Tibial artery (tissue), 4 donors: Measurements from ENCODE around the gene LIMS1.

ENCODE experiments used
- DNase-seq, 2 donors: peaks; one replicate each; pipeline ENCODE4 v3.0.0-alpha.2; 2019
- H3K27ac ChIP-seq, 2 donors: fragments of 200-600 bp; sonication (generic) in 1 of 2; 1 replicate in 1 of 2; 2 replicates in 1 of 2; pipeline ENCODE4 v1.5.1; 2018 to 2019; ENCODE audit warnings: mild to moderate bottlenecking in 1 of 2
- H3K27me3 ChIP-seq, 2 donors: fragments of 200-600 bp; sonication (generic) in 1 of 2; one replicate each; pipeline versions ENCODE4 v1.5.1 to v1.6.0; 2016 to 2019
- H3K36me3 ChIP-seq, 3 donors: fragments of 200-600 bp; sonication (generic) in 2 of 3; one replicate each; pipeline ENCODE4 v1.5.1; 2016 to 2019; ENCODE audit warnings: mild to moderate bottlenecking in 2 of 3
- H3K4me1 ChIP-seq, 4 donors: fragments of 200-600 bp; sonication (generic) in 2 of 4; 1 replicate in 3 of 4; 2 replicates in 1 of 4; pipeline ENCODE4 v1.5.1; 2016 to 2019
- H3K4me3 ChIP-seq, 2 donors: fragments of 200-600 bp; sonication (generic) in 1 of 2; 1 replicate in 1 of 2; 2 replicates in 1 of 2; pipeline ENCODE4 v1.5.1; 2018 to 2019; ENCODE audit warnings: mild to moderate bottlenecking in 2 of 2
- H3K9me3 ChIP-seq, 3 donors: fragments of 200-600 bp; sonication (generic) in 1 of 3; one replicate each; pipeline ENCODE4 v1.5.1; 2016 to 2019
- CTCF ChIP-seq, 2 experiments: fragments of 200-600 bp in 1 of 2; fragments of 450-650 bp in 1 of 2; IDR thresholded peaks; one replicate each; pipeline ENCODE4 v1.5.1; 2017 to 2019; ENCODE audit warnings: antibody characterized with exemption in 2 of 2, mild to moderate bottlenecking in 1 of 2, moderate library complexity in 1 of 2
- intact Hi-C: fragments of 100-400 bp; cut with DNase I; formaldehyde crosslinking; loops from one replicate; pipeline ENCODE4 v1.15.0; 2023; ENCODE audit warnings: low total_unique reads

The LIMS1 gene

GRCh38 chr2:108586116-108586515 lies 51.8 kb downstream of the LIMS1 start:
- Histone ChIP-seq H3K27me3 (no peaks in the 10 kb centered on the region), H3K36me3 (no peaks in the 10 kb centered on the region), H3K4me3 (no peak overlapping the region), H3K4me1 (peaks cover 7 to 57% (median 30%) of the 10 kb centered on the region in 4 donors), H3K27ac (peak overlapping the region; percentile 70 to 76), H3K9me3 (no peaks in the 10 kb centered on the region)
- no peak for TF ChIP-seq CTCF (IDR thresholded peaks at IDR 0.05)
- intact Hi-C loops: no loop called here
- no peak for DNase-seq

- no peak overlapping the region for H3K4me3 ChIP-seq
- H3K4me1 ChIP-seq: peaks cover 7 to 58% (median 30%) of the 10 kb centered on the region in 4 donors
- peak overlapping the region; percentile 70 to 76 for H3K27ac ChIP-seq
- no peaks in the 10 kb centered on the region for H3K9me3 ChIP-seq
- H3K36me3 ChIP-seq: no peaks in the 10 kb centered on the region
- no peak for DNase-seq
- intact Hi-C loops: no loop called here
- no peak for TF ChIP-seq CTCF (IDR thresholded peaks at IDR 0.05)
- no peaks in the 10 kb centered on the region for H3K27me3 ChIP-seq
These were observed 52.4 kb downstream of the LIMS1 start for GRCh38 chr2:108586631-108587030.

GRCh38 chr2:108587621-108588020 lies 53.4 kb downstream of the LIMS1 start:
- Histone ChIP-seq H3K36me3 (no peaks in the 10 kb centered on the region), H3K4me3 (no peak overlapping the region), H3K9me3 (no peaks in the 10 kb centered on the region), H3K27ac (peak overlapping the region; percentile 70 to 76), H3K4me1 (peaks cover 7 to 65% (median 31%) of the 10 kb centered on the region in 4 donors), H3K27me3 (no peaks in the 10 kb centered on the region)
- DNase-seq: peak in 1 of 2 donors; percentile 40
- intact Hi-C loops: no loop called here
- TF ChIP-seq CTCF (IDR thresholded peaks at IDR 0.05): no peak

- H3K4me1 ChIP-seq: peaks cover 7 to 71% (median 36%) of the 10 kb centered on the region in 4 donors
- H3K9me3 ChIP-seq: no peaks in the 10 kb centered on the region
- no peaks in the 10 kb centered on the region for H3K27me3 ChIP-seq
- no peaks in the 10 kb centered on the region for H3K36me3 ChIP-seq
- intact Hi-C loops: no loop called here
- DNase-seq: no peak
- H3K27ac ChIP-seq: peak overlapping the region; percentile 70 to 76
- no peak for TF ChIP-seq CTCF (IDR thresholded peaks at IDR 0.05)
- no peak overlapping the region for H3K4me3 ChIP-seq
These were observed 53.9 kb downstream of the LIMS1 start for GRCh38 chr2:108588070-108588668.

GRCh38 chr2:108589372-108589771 lies 55.1 kb downstream of the LIMS1 start:
- peak overlapping the region in 1 of 2 donors; percentile 76 for H3K27ac ChIP-seq
- H3K36me3 ChIP-seq: no peaks in the 10 kb centered on the region
- H3K27me3 ChIP-seq: no peaks in the 10 kb centered on the region
- H3K9me3 ChIP-seq: no peaks in the 10 kb centered on the region
- intact Hi-C loops: no loop called here
- H3K4me1 ChIP-seq: peaks cover 7 to 79% (median 44%) of the 10 kb centered on the region in 4 donors
- TF ChIP-seq CTCF (IDR thresholded peaks at IDR 0.05): no peak
- DNase-seq: no peak
- no peak overlapping the region for H3K4me3 ChIP-seq
